ENCODE results near the gene ZBP1. TPM values are rescaled to one million over a fixed set of nuclear protein-coding genes. Genes with fewer than 3 reads are reported as not detected.

The ZBP1 gene
- total and polyA plus RNA-seq, 10 of the 15 experiments (the other 5 are each of a cell fraction or from before 2014, with no cell fraction given), result 0.93 to 10.6 (median 4.8) TPM

DNA sequence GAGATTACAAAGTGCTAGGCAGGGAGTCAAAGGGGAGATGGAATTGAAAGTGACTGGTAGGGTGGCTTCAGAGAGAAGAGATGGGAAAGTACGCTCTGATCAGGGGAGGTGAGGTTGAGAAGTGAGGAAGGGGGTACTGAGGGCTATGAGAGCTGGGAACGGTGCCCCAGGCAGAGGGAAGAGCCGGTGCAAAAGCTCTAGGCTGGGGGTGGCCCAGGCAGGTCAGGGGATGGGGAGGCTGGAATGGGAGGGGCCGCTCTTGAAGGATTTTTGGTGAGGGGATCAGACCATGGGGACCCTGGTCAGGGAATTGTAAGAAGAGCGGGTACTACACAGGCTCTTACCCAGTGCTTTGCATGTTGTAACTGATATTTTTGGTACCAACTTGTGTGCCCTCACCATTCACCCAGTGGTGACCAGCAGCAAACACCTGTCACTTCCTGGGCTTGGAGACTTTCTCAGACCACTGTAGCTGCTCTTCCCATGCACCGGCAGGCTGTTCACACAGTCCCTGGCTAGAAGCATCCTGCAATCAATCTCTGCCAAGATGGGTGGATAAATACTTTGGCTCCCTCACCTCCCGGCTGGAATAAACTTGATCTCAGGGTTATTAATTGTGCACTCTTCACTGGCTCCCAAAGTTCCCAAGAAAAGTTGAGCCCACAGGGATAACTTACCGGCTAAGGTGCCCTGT is 35.3 kb downstream of the ZBP1 start:
- no peak for ATAC-seq
- FAIRE-seq, result no peak
- RAD21 ChIA-PET (ENCODE audit: unreplicated experiment), result interaction anchor here (1.0 kb wide), 1 partner anchor 11 kb away, joined by 3 read pairs; no protein-coding TSS in a partner anchor
- in situ Hi-C loops (cut with MboI), result no loop called here
- no peak overlapping the region for H2AFZ ChIP-seq (ENCODE audit: control insufficient read depth, low read depth, low read length)
- H3K9me3 ChIP-seq (replicated peaks; ENCODE audit: control insufficient read depth, insufficient read depth, low read length), result peaks cover 2% of the 10 kb centered on the region; the same call in 1 of the 3 replicates
- no peak overlapping the region for H3K27ac ChIP-seq (ENCODE audit: control insufficient read depth, insufficient read depth)
- no peaks in the 10 kb centered on the region for H3K79me2 ChIP-seq (ENCODE audit: control insufficient read depth, insufficient read depth, low read length)
- DNase-seq (ENCODE audit: low read depth, low spot score), result no peak
- no peak overlapping the region for H3K4me2 ChIP-seq (ENCODE audit: control insufficient read depth, insufficient read depth)
- H3K36me3 ChIP-seq (ENCODE audit: control insufficient read depth in 2 of 2, insufficient read depth in 2 of 2, low read length in 1 of 2), result no peaks in the 10 kb centered on the region
- POLR2A ChIA-PET, result no interaction called here
- no peaks in the 10 kb centered on the region for H4K20me1 ChIP-seq (ENCODE audit: control insufficient read depth, insufficient read depth)
- 17% methylated on average over 8 of the region's 8 CpGs for WGBS (ENCODE audit: insufficient coverage, insufficient replicate concordance, low lambda C conversion rate, missing lambda C conversion rate)
- H3K4me3 ChIP-seq, result no peak overlapping the region
- no peaks in the 10 kb centered on the region for H3K4me1 ChIP-seq (ENCODE audit: control insufficient read depth, insufficient read depth, low read length)
- no peaks in the 10 kb centered on the region; a peak in 2 of 4 replicates for H3K27me3 ChIP-seq (replicated peaks in 1 of 2; ENCODE audit: control insufficient read depth in 2 of 2, insufficient read depth in 2 of 2, low read length in 1 of 2)
- intact Hi-C loops (cut with micrococcal nuclease; ENCODE audit: unreplicated experiment), result no loop called here
- CTCF ChIA-PET, result interaction anchor here (0.9 to 1.2 kb wide), 2 partner anchors 87 to 203 kb away, joined by 3 read pairs; no protein-coding TSS in a partner anchor
- no TSS peak for BruUV-seq (replicated peaks)
- no peak overlapping the region for H3K9ac ChIP-seq (ENCODE audit: control insufficient read depth, insufficient read depth, low read length)
- SMC1A ChIA-PET (ENCODE audit: uncharacterized antibody, unreplicated experiment), result interaction anchor here (1.1 kb wide), 1 partner anchor 87 kb away, joined by 3 read pairs; no protein-coding TSS in a partner anchor
- TF ChIP-seq EGR1 (IDR thresholded peaks at IDR 0.05; ENCODE audit: borderline replicate concordance in 1 of 2, low read depth in 2 of 2, low read length in 2 of 2) (no peak), NBN (IDR thresholded peaks at IDR 0.05) (no peak), RELB (IDR thresholded peaks at IDR 0.05; ENCODE audit: low read depth) (no peak), HSF1 (IDR thresholded peaks at IDR 0.05; ENCODE audit: low read depth, low read length) (no peak), ZNF207 (IDR thresholded peaks at IDR 0.05; ENCODE audit: borderline replicate concordance) (no peak), NFYB (IDR thresholded peaks at IDR 0.05; ENCODE audit: insufficient read depth, low read depth, low read length) (no peak), PAX5 (IDR thresholded peaks at IDR 0.05; ENCODE audit: borderline replicate concordance, low read depth, low read length) (no peak), PRDM15 (CRISPR knock-in tag; IDR thresholded peaks at IDR 0.05) (no peak)
- TF ChIP-seq, protein P1, sequence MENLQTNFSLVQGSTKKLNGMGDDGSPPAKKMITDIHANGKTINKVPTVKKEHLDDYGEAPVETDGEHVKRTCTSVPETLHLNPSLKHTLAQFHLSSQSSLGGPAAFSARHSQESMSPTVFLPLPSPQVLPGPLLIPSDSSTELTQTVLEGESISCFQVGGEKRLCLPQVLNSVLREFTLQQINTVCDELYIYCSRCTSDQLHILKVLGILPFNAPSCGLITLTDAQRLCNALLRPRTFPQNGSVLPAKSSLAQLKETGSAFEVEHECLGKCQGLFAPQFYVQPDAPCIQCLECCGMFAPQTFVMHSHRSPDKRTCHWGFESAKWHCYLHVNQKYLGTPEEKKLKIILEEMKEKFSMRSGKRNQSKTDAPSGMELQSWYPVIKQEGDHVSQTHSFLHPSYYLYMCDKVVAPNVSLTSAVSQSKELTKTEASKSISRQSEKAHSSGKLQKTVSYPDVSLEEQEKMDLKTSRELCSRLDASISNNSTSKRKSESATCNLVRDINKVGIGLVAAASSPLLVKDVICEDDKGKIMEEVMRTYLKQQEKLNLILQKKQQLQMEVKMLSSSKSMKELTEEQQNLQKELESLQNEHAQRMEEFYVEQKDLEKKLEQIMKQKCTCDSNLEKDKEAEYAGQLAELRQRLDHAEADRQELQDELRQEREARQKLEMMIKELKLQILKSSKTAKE (IDR thresholded peaks at IDR 0.05; ENCODE audit: low read depth, poor library complexity, severe bottlenecking), result no peak
